C4-2B (cell line): ENCODE measurements around the gene IL1R2.
A peak's percentile ranks its signal among the peaks of the same experiment; 100 is the strongest.

Experiments used
- CTCF ChIP-seq: fragments of 450-650 bp; conservative IDR thresholded peaks from 2 replicates; pipeline ENCODE4 v1.5.1; 2017; ENCODE audit warnings: mild to moderate bottlenecking
- ZFX ChIP-seq: fragments of 450-650 bp; IDR thresholded peaks from 2 replicates; pipeline ENCODE4 v1.6.1; 2017

GRCh38 chr2:102020596-102021170 lies 28.9 kb downstream of the IL1R2 start:
- TF ChIP-seq CTCF (peak; percentile 95), ZFX (no peak)
